B cell (primary cell): Measurements from ENCODE around the gene C5AR1. TPM values are rescaled to one million over a fixed set of nuclear protein-coding genes. Genes with fewer than 3 reads are reported as not detected.

Experiments
- ATAC-seq: fragments of 200-7000 bp; cut with Tn5 transposase; one replicate; pipeline ENCODE4 v1.10.0; 2021; ENCODE audit warnings: low read depth, mild to moderate bottlenecking, moderate number of reproducible peaks, moderate library complexity
- CTCF ChIA-PET: fragments of 350-600 bp; sonication (Branson Sonifier 250); formaldehyde crosslinking; loops from one replicate; lab custom pipeline; 2021; ENCODE audit warnings: antibody characterized with exemption, inconsistent platforms; lab: Charles Lee
- POLR2A ChIA-PET: fragments of 350-600 bp; sonication (Branson Sonifier 250); formaldehyde crosslinking; loops from one replicate; lab custom pipeline; 2021; ENCODE audit warnings: antibody characterized with exemption; lab: Charles Lee
- DNase-seq: peaks from one replicate; pipeline ENCODE4 v3.0.0; 2013
- H2AFZ ChIP-seq: 2 replicates; pipeline ENCODE4 v1.6.1; 2012; ENCODE audit warnings: mild to moderate bottlenecking, low read depth, low read length; ENCODE audit not compliant: insufficient read depth, poor library complexity, severe bottlenecking
- H3K27ac ChIP-seq, 2 donors: 1 replicate in 1 of 2; 2 replicates in 1 of 2; pipeline ENCODE4 v1.5.1; 2012 to 2013; ENCODE audit warnings: low read length in 2 of 2, mild to moderate bottlenecking in 2 of 2, moderate library complexity in 1 of 2
- H3K27me3 ChIP-seq, 4 experiments: fragments of 200-600 bp in 1 of 4; sonication (generic) in 1 of 4; replicated peaks in 1 of 4; 1 replicate in 2 of 4; 2 replicates in 2 of 4; pipeline versions ENCODE4 v1.6.1 to v1.7.0; 2013 to 2016; ENCODE audit warnings: low read length in 3 of 4, mild to moderate bottlenecking in 2 of 4, mixed read lengths in 1 of 4, moderate library complexity in 1 of 4; ENCODE audit not compliant: insufficient read depth in 4 of 4, control insufficient read depth in 3 of 4; ENCODE audit errors: control extremely low read depth in 1 of 4
- H3K36me3 ChIP-seq, 2 experiments: replicated peaks in 1 of 2; 1 replicate in 1 of 2; 2 replicates in 1 of 2; pipeline versions ENCODE4 v1.6.1 to v1.7.1; 2013; ENCODE audit warnings: low read length in 1 of 2; ENCODE audit not compliant: insufficient read depth in 2 of 2, control insufficient read depth in 1 of 2; ENCODE audit errors: control extremely low read depth in 1 of 2, extremely low read depth in 1 of 2
- H3K4me1 ChIP-seq, 2 donors: fragments of 200-600 bp in 1 of 2; sonication (generic) in 1 of 2; 1 replicate in 1 of 2; 2 replicates in 1 of 2; pipeline versions ENCODE4 v1.5.1 to v1.6.1; 2013 to 2017; ENCODE audit warnings: low read length in 2 of 2; ENCODE audit not compliant: control insufficient read depth in 2 of 2, insufficient read depth in 2 of 2
- H3K4me2 ChIP-seq: replicated peaks from 2 replicates; pipeline ENCODE3; 2012; ENCODE audit warnings: mild to moderate bottlenecking, low read depth, low read length; ENCODE audit not compliant: poor library complexity, severe bottlenecking
- H3K4me3 ChIP-seq, 5 experiments: fragments of 200-600 bp in 1 of 5; sonication (generic) in 1 of 5; 1 replicate in 3 of 5; 2 replicates in 2 of 5; pipeline versions ENCODE4 v1.5.1 to v1.7.0; 2011 to 2016; ENCODE audit warnings: low read length in 4 of 5, mild to moderate bottlenecking in 4 of 5, low read depth in 2 of 5, control low read depth in 1 of 5, moderate library complexity in 1 of 5; ENCODE audit not compliant: insufficient read depth in 1 of 5; ENCODE audit errors: control extremely low read depth in 1 of 5, extremely low read depth in 1 of 5
- H3K79me2 ChIP-seq: fragments of 200-600 bp; sonication (generic); one replicate; pipeline ENCODE4 v1.6.0; 2016; ENCODE audit warnings: low read length; ENCODE audit not compliant: control insufficient read depth, insufficient read depth
- H3K9ac ChIP-seq: fragments of 200-600 bp; sonication (generic); 2 replicates; pipeline ENCODE4 v1.6.1; 2017; ENCODE audit warnings: mild to moderate bottlenecking, low read length, moderate library complexity
- H3K9me3 ChIP-seq, 3 donors: one replicate each; pipeline versions ENCODE4 v1.6.1 to v1.7.1; 2013; ENCODE audit warnings: low read length in 2 of 3; ENCODE audit not compliant: control insufficient read depth in 2 of 3, insufficient read depth in 1 of 3; ENCODE audit errors: control extremely low read depth in 1 of 3
- H4K20me1 ChIP-seq: 2 replicates; pipeline ENCODE4 v1.6.0; 2012; ENCODE audit warnings: mild to moderate bottlenecking, low read length; ENCODE audit not compliant: insufficient read depth, control insufficient read depth, poor library complexity, severe bottlenecking
- H3K27ac Mint-ChIP-seq: one replicate; pipeline ENCODE4 v1.8.0; 2021; ENCODE audit warnings: mixed read lengths
- H3K27me3 Mint-ChIP-seq: one replicate; pipeline ENCODE4 v1.8.0; 2021; ENCODE audit warnings: mixed read lengths
- H3K4me1 Mint-ChIP-seq: one replicate; pipeline ENCODE4 v1.8.0; 2021; ENCODE audit warnings: mixed read lengths
- H3K4me3 Mint-ChIP-seq: one replicate; pipeline ENCODE4 v1.8.0; 2021; ENCODE audit warnings: mixed read lengths
- H3K9me3 Mint-ChIP-seq: one replicate; pipeline ENCODE4 v1.8.0; 2022; ENCODE audit warnings: mixed read lengths; ENCODE audit not compliant: insufficient read depth
- EZH2 ChIP-seq: IDR thresholded peaks from 2 replicates; pipeline ENCODE4 v1.6.1; 2012; ENCODE audit warnings: borderline replicate concordance, low read depth, mild to moderate bottlenecking, moderate library complexity, low read length; ENCODE audit not compliant: insufficient read depth, poor library complexity, severe bottlenecking
- WGBS: methylation state at CpG from one replicate; pipeline ENCODE4 v1.1.5; 2013; ENCODE audit warnings: missing lambda C conversion rate; ENCODE audit not compliant: insufficient coverage; 5-methylcytosine and 5-hydroxymethylcytosine counted together
- intact Hi-C: fragments of 100-400 bp; cut with micrococcal nuclease; formaldehyde crosslinking; loops from one replicate; pipeline ENCODE4 v1.10.0; 2022
- polyA plus RNA-seq: library from polyadenylated mRNA; depleted of rRNA; stranded (reverse); fragments of >200 nt; gene quantifications from 2 replicates; pipeline ENCODE4 v1.2.3, GENCODE V29; 2012
- total RNA-seq, 2 donors: library from RNA; stranded (reverse); fragments of 120-200 nt in 1 of 2; gene quantifications; 1 replicate in 1 of 2; 2 replicates in 1 of 2; pipeline versions ENCODE4 v1.2.3 to v1.2.4, GENCODE V29; 2013 to 2022
- TF ChIP-seq, protein P1 (sequence below): fragments of 200-600 bp; IDR thresholded peaks from one replicate; pipeline ENCODE4 v1.8.0; 2022; ENCODE audit warnings: antibody characterized with exemption, mild to moderate bottlenecking

C5AR1 gene
- total and polyA plus RNA-seq, 2 donors (not counting 1 experiment from before 2014, with no cell fraction given), result 4.1 to 4.9 TPM

DNA sequence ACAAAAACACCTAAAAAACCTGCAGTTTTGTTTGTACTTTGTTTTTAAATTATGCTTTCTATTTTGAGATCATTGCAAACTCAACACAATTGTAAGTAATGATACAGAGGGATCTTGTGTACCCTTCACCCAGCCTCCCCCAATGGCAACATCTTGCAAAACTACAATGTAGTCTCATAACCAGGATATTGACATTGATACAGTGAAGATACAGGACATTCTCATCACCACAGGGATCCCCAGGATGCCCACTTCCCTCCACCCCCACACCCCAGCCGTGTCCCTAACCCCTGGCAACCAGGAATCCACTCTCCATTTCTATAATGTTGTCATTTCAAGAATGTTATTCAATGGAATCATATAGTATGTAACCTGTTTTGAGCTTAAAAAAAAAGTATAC is 12.0 kb downstream of the C5AR1 start:
- Histone ChIP-seq H3K9ac (no peak overlapping the region), H3K4me2 (no peak overlapping the region), H4K20me1 (no peaks in the 10 kb centered on the region), H3K4me1 (peaks cover 0 to 4% of the 10 kb centered on the region in 2 donors), H3K79me2 (no peaks in the 10 kb centered on the region), H3K36me3 (no peaks in the 10 kb centered on the region), H3K9me3 (peaks cover 0 to 6% (median 0%) of the 10 kb centered on the region in 3 donors), H3K4me3 (no peak overlapping the region), H3K27ac (no peak overlapping the region), H2AFZ (no peak overlapping the region), H3K27me3 (peaks cover 0 to 10% (median 2%) of the 10 kb centered on the region in 4 experiments)
- no peak overlapping the region for H3K4me3 Mint-ChIP-seq
- no peak for TF ChIP-seq EZH2
- TF ChIP-seq, protein P1, sequence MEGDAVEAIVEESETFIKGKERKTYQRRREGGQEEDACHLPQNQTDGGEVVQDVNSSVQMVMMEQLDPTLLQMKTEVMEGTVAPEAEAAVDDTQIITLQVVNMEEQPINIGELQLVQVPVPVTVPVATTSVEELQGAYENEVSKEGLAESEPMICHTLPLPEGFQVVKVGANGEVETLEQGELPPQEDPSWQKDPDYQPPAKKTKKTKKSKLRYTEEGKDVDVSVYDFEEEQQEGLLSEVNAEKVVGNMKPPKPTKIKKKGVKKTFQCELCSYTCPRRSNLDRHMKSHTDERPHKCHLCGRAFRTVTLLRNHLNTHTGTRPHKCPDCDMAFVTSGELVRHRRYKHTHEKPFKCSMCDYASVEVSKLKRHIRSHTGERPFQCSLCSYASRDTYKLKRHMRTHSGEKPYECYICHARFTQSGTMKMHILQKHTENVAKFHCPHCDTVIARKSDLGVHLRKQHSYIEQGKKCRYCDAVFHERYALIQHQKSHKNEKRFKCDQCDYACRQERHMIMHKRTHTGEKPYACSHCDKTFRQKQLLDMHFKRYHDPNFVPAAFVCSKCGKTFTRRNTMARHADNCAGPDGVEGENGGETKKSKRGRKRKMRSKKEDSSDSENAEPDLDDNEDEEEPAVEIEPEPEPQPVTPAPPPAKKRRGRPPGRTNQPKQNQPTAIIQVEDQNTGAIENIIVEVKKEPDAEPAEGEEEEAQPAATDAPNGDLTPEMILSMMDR, result no peak
- intact Hi-C loops, result no loop called here
- H3K27ac Mint-ChIP-seq, result no peak overlapping the region
- ATAC-seq (no peak), DNase-seq (no peak)
- ChIA-PET CTCF (no interaction called here), POLR2A (no interaction called here)
- WGBS, result no CpG with 5 or more reads among the region's 1 CpG
- H3K4me1 Mint-ChIP-seq, result no peaks in the 10 kb centered on the region
- no peaks in the 10 kb centered on the region for H3K9me3 Mint-ChIP-seq
- H3K27me3 Mint-ChIP-seq, result peaks cover 18% of the 10 kb centered on the region

DNA sequence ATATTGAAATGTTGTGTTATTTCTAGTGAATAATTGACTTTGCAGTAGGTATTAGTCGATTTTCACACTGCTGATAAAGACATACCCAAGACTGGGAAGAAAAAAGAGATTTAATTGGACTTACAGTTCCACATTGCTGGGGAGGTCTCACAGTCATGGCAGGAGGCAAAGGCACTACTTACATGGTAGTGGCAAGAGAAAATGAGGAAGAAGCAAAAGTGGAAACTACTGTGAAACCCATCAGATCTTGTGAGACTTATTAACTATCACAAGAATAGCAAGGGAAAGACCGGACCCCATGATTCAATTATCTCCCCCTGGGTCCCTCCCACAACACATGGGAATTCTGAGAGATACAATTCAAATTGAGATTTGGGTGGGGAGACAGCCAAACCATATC is 12.4 kb downstream of the C5AR1 start:
- no peak for DNase-seq
- H3K79me2 ChIP-seq, result no peaks in the 10 kb centered on the region
- no peak overlapping the region for H3K4me3 ChIP-seq
- no peak overlapping the region for H3K27ac ChIP-seq
- H3K9me3 ChIP-seq, result peaks cover 0 to 6% (median 0%) of the 10 kb centered on the region in 3 donors
- H3K4me2 ChIP-seq, result no peak overlapping the region
- Mint-ChIP-seq H3K9me3 (no peaks in the 10 kb centered on the region), H3K27me3 (peaks cover 19% of the 10 kb centered on the region), H3K4me3 (no peak overlapping the region), H3K27ac (no peak overlapping the region), H3K4me1 (no peaks in the 10 kb centered on the region)
- intact Hi-C loops, result no loop called here
- 83% methylated on average over 1 of the region's 2 CpGs for WGBS
- no peak for ATAC-seq
- H3K36me3 ChIP-seq, result no peaks in the 10 kb centered on the region
- H4K20me1 ChIP-seq, result no peaks in the 10 kb centered on the region
- peaks cover 0 to 10% (median 2%) of the 10 kb centered on the region in 4 experiments for H3K27me3 ChIP-seq
- no peak overlapping the region for H2AFZ ChIP-seq
- H3K9ac ChIP-seq, result no peak overlapping the region
- POLR2A ChIA-PET, result no interaction called here
- TF ChIP-seq EZH2, result no peak
- TF ChIP-seq, protein P1, result no peak
- H3K4me1 ChIP-seq, result peaks cover 0 to 4% of the 10 kb centered on the region in 2 donors
- CTCF ChIA-PET, result no interaction called here
